Ovary (tissue), 9 donors: Measurements from ENCODE around the gene REXO2. TPM values are rescaled to one million over a fixed set of nuclear protein-coding genes. Genes with fewer than 3 reads are reported as not detected.

Source experiments
- DNase-seq, 5 donors: peaks; one replicate each; pipeline ENCODE4 v3.0.0-alpha.2; 2019 to 2020
- H3K27ac ChIP-seq, 2 donors: fragments of 200-600 bp; one replicate each; pipeline versions ENCODE4 v1.5.1 to v1.8.0; 2019 to 2022
- H3K27me3 ChIP-seq: fragments of 200-600 bp; one replicate; pipeline ENCODE4 v1.8.0; 2022
- H3K36me3 ChIP-seq: fragments of 200-600 bp; sonication (generic); one replicate; pipeline ENCODE4 v1.5.1; 2019
- H3K4me1 ChIP-seq: one replicate; pipeline ENCODE4 v1.8.1; 2013; ENCODE audit warnings: mild to moderate bottlenecking, moderate library complexity; ENCODE audit not compliant: insufficient read depth
- H3K4me3 ChIP-seq: fragments of 200-600 bp; sonication (generic); one replicate; pipeline ENCODE4 v1.5.1; 2017
- H3K9me3 ChIP-seq, 2 donors: fragments of 200-600 bp in 1 of 2; sonication (generic) in 1 of 2; one replicate each; pipeline versions ENCODE4 v1.5.1 to v1.8.1; 2013 to 2019; ENCODE audit warnings: mild to moderate bottlenecking in 1 of 2, moderate library complexity in 1 of 2
- CTCF ChIP-seq, 3 donors: fragments of 450-650 bp in 2 of 3; fragments of 200-600 bp in 1 of 3; IDR thresholded peaks; one replicate each; pipeline versions ENCODE4 v1.5.1 to v1.8.0; 2016 to 2022; ENCODE audit warnings: antibody characterized with exemption in 3 of 3, mild to moderate bottlenecking in 1 of 3
- EP300 ChIP-seq: sonication (generic); formaldehyde crosslinking; IDR thresholded peaks from one replicate; pipeline ENCODE4 v1.6.1; 2017; ENCODE audit warnings: antibody characterized with exemption
- POLR2A ChIP-seq: fragments of 450-650 bp; IDR thresholded peaks from one replicate; pipeline ENCODE4 v1.6.1; 2017; ENCODE audit warnings: antibody characterized with exemption, mild to moderate bottlenecking, moderate library complexity
- WGBS, 3 donors: extraction: QIAGEN DNeasy Blood & Tissue Kit in 1 of 3; methylation state at CpG; one replicate each; pipeline versions ENCODE4 v1.1.5 to v1.1.7; 2013 to 2017; 5-methylcytosine and 5-hydroxymethylcytosine counted together
- intact Hi-C, 4 donors: fragments of 100-400 bp; cut with DNase I; formaldehyde crosslinking; loops; one replicate each; pipeline versions ENCODE4 v1.11.0 to v1.15.1; 2022 to 2023
- polyA plus RNA-seq, 2 donors: library from polyadenylated mRNA; stranded (reverse); fragments of 200-250 nt in 1 of 2; fragments of 350-450 nt in 1 of 2; fragmentation: Illumina TruSeq in 1 of 2; extraction: RNeasy Lipid Tissue Mini Kit (QIAGEN cat#74804) in 1 of 2; gene quantifications; one replicate each; pipeline ENCODE4 v1.2.3, GENCODE V29; 2013 to 2014
- total RNA-seq, 7 donors: library from RNA; depleted of rRNA in 2 of 7; stranded (reverse); fragments of >200 nt in 2 of 7; fragmentation: NEBNext Ultra II Directional in 3 of 7; extraction: Animal tissue kit (Norgen Biotek cat#: 25700) in 3 of 7; gene quantifications; one replicate each; pipeline versions ENCODE4 v1.1.0 to v1.2.4, GENCODE V29; 2016 to 2023
- donor health status: DM: no; HTN: no; CAD: no; lungs with moderate emphysema.
- donor health status: DM: no; HTN: no; CAD: no.
- donor health status: Bipolar disorder and iron deficiency.
- donor health status: DM: yes; HTN: yes; CAD: no.
- donor health status: DM: no; HTN: no; CAD: no.
- donor health status: DM: yes; HTN: yes; CAD: no.

REXO2 gene
- total and polyA plus RNA-seq, 9 donors, result 74.1 to 148 (median 96.0) TPM

- no peaks in the 10 kb centered on the region for H3K9me3 ChIP-seq
- TF ChIP-seq POLR2A (no peak), CTCF (IDR thresholded peaks at IDR 0.05) (no peak), EP300 (no peak)
- 86 to 90% (median 87%) methylated on average over 10 of the region's 10 CpGs for WGBS, 3 donors
- H3K27ac ChIP-seq, result no peak overlapping the region
- DNase-seq, result no peak
- no peaks in the 10 kb centered on the region for H3K36me3 ChIP-seq
- intact Hi-C loops, result no loop called here
- no peak overlapping the region for H3K4me3 ChIP-seq
- no peaks in the 10 kb centered on the region for H3K4me1 ChIP-seq
- no peaks in the 10 kb centered on the region for H3K27me3 ChIP-seq
These were observed 25.3 kb upstream of the REXO2 start for GRCh38 chr11:114413958-114414357.

GRCh38 chr11:114416441-114416961 is 22.8 kb upstream of the REXO2 start:
- TF ChIP-seq EP300 (no peak), CTCF (IDR thresholded peaks at IDR 0.05) (no peak), POLR2A (no peak)
- no peaks in the 10 kb centered on the region for H3K4me1 ChIP-seq
- H3K27me3 ChIP-seq, result no peaks in the 10 kb centered on the region
- no peak overlapping the region for H3K27ac ChIP-seq
- DNase-seq, result no peak
- H3K9me3 ChIP-seq, result no peaks in the 10 kb centered on the region
- H3K4me3 ChIP-seq, result no peak overlapping the region
- intact Hi-C loops, result no loop called here
- H3K36me3 ChIP-seq, result no peaks in the 10 kb centered on the region

GRCh38 chr11:114426280-114426679 is 13.0 kb upstream of the REXO2 start:
- intact Hi-C loops, result no loop called here
- no peak overlapping the region for H3K4me3 ChIP-seq
- H3K27ac ChIP-seq, result no peak overlapping the region
- H3K27me3 ChIP-seq, result no peaks in the 10 kb centered on the region
- no peak for DNase-seq
- H3K36me3 ChIP-seq, result no peaks in the 10 kb centered on the region
- TF ChIP-seq POLR2A, result no peak
- TF ChIP-seq CTCF (IDR thresholded peaks at IDR 0.05), result no peak
- no peak for TF ChIP-seq EP300
- H3K9me3 ChIP-seq, result no peaks in the 10 kb centered on the region
- H3K4me1 ChIP-seq, result no peaks in the 10 kb centered on the region
- 94 to 95% (median 94%) methylated on average over 4 of the region's 4 CpGs for WGBS, 3 donors

- H3K4me1 ChIP-seq, result no peaks in the 10 kb centered on the region
- no peak overlapping the region for H3K27ac ChIP-seq
- no peaks in the 10 kb centered on the region for H3K27me3 ChIP-seq
- intact Hi-C loops, result no loop called here
- no peak overlapping the region for H3K4me3 ChIP-seq
- no peaks in the 10 kb centered on the region for H3K36me3 ChIP-seq
- DNase-seq, result no peak
- H3K9me3 ChIP-seq, result no peaks in the 10 kb centered on the region
- no peak for TF ChIP-seq POLR2A
- no peak for TF ChIP-seq CTCF (IDR thresholded peaks at IDR 0.05)
- TF ChIP-seq EP300, result no peak
These were observed 9.0 kb upstream of the REXO2 start for GRCh38 chr11:114430290-114430689.
